H1 (cell line): ENCODE results near the gene STIMATE. TPM values are rescaled to one million over a fixed set of nuclear protein-coding genes. Genes with fewer than 3 reads are reported as not detected.

Experiments
- CREB1 ChIP-seq: IDR thresholded peaks from 2 replicates; pipeline ENCODE4 v1.6.1; 2012; ENCODE audit warnings: inconsistent platforms
- CTBP2 ChIP-seq: IDR thresholded peaks from 2 replicates; pipeline ENCODE4 v1.7.0; 2011; ENCODE audit warnings: borderline replicate concordance, mild to moderate bottlenecking, moderate library complexity, mixed read lengths, low read length; ENCODE audit not compliant: insufficient read depth, insufficient read length
- EZH2 ChIP-seq: fragments of 200-600 bp; sonication (generic); IDR thresholded peaks from 2 replicates; pipeline ENCODE4 v1.7.1; 2012; ENCODE audit warnings: low read depth, mild to moderate bottlenecking, moderate library complexity, low read length, inconsistent platforms; ENCODE audit not compliant: severe bottlenecking
- FOSL1 ChIP-seq: IDR thresholded peaks from 2 replicates; pipeline ENCODE4 v1.6.1; 2011; ENCODE audit warnings: mild to moderate bottlenecking, low read depth, low read length, moderate library complexity; ENCODE audit not compliant: insufficient read depth
- HDAC2 ChIP-seq, 2 experiments: fragments of 300-600 bp in 1 of 2; sonication (generic) in 1 of 2; IDR thresholded peaks; 2 replicates each; pipeline ENCODE4 v1.6.1; 2011 to 2012; ENCODE audit warnings: low read depth in 2 of 2, low read length in 2 of 2, mild to moderate bottlenecking in 2 of 2, moderate library complexity in 2 of 2, borderline replicate concordance in 1 of 2, inconsistent platforms in 1 of 2
- PHF8 ChIP-seq: fragments of 200-600 bp; sonication (generic); conservative IDR thresholded peaks from 2 replicates; pipeline ENCODE4 v1.7.1; 2012; ENCODE audit warnings: low read depth, mild to moderate bottlenecking, inconsistent platforms, low read length, moderate library complexity
- RFX5 ChIP-seq: IDR thresholded peaks from 2 replicates; pipeline ENCODE4 v1.6.1; 2011; ENCODE audit warnings: low read depth, low read length, improper control_type of control experiment, borderline replicate concordance
- RXRA ChIP-seq: IDR thresholded peaks from 2 replicates; pipeline ENCODE4 v1.6.1; 2011; ENCODE audit warnings: low read depth, mild to moderate bottlenecking, low read length, moderate library complexity; ENCODE audit not compliant: insufficient read depth
- TAF7 ChIP-seq: optimal IDR thresholded peaks from 2 replicates; pipeline ENCODE3; 2011; ENCODE audit warnings: low read depth, mild to moderate bottlenecking, inconsistent platforms, low read length, moderate library complexity, borderline replicate concordance
- TBP ChIP-seq: IDR thresholded peaks from 2 replicates; pipeline ENCODE4 v1.6.1; 2011; ENCODE audit warnings: low read depth, low read length, improper control_type of control experiment
- YY1 ChIP-seq: IDR thresholded peaks from 2 replicates; pipeline ENCODE4 v1.6.1; 2011; ENCODE audit warnings: low read depth, mild to moderate bottlenecking, low read length
- polyA plus RNA-seq, 7 experiments: library from polyadenylated mRNA; depleted of rRNA in 3 of 7; stranded (reverse) in 5 of 7; unstranded in 2 of 7; fragments of >200 nt in 5 of 7; fragments of 200-250 nt in 2 of 7; gene quantifications; 1 replicate in 5 of 7; 2 replicates in 1 of 7; 4 replicates in 1 of 7; pipeline versions ENCODE4 v1.2.1 to v1.2.3, GENCODE V29; 2011 to 2013; ENCODE audit warnings: missing spikeins in 2 of 7, mixed read lengths in 2 of 7
- total RNA-seq: library from RNA; stranded (reverse); fragmentation: NEBNext Ultra II Directional; extraction: Animal tissue kit (Norgen Biotek cat#: 25700); gene quantifications from 2 replicates; pipeline ENCODE4 v1.2.1, GENCODE V29; 2021

STIMATE gene
- total and polyA plus RNA-seq, 2 of the 8 experiments (the other 6 are each of a cell fraction or from before 2014, with no cell fraction given): 17.5 to 22.1 TPM

GRCh38 chr3:52795298-52795900 lies 101.9 kb downstream of the STIMATE start (continued):
- no peak for TF ChIP-seq FOSL1
- no peak for TF ChIP-seq PHF8
- no peak for TF ChIP-seq HDAC2 (IDR thresholded peaks at IDR 0.05; ENCODE audit: borderline replicate concordance in 1 of 2, low read depth in 2 of 2, low read length in 2 of 2)
- no peak for TF ChIP-seq TAF7
- TF ChIP-seq TBP: no peak
- no peak for TF ChIP-seq CREB1
- no peak for TF ChIP-seq RXRA
- TF ChIP-seq CTBP2: no peak
- TF ChIP-seq YY1: no peak
- no peak for TF ChIP-seq EZH2
- TF ChIP-seq RFX5: no peak
